Left renal pelvis (tissue), 4 donors: ENCODE measurements around the gene SLC46A1. TPM values are rescaled to one million over a fixed set of nuclear protein-coding genes. Genes with fewer than 3 reads are reported as not detected.

Experiments
- DNase-seq, 4 donors: peaks; one replicate each; pipeline ENCODE4 v3.0.0-alpha.2; 2013; ENCODE audit warnings: low read depth in 4 of 4, low spot score in 3 of 4
- polyA plus RNA-seq, 4 donors: library from polyadenylated mRNA; unstranded; fragments of 120-200 nt; gene quantifications; one replicate each; pipeline ENCODE4 v1.2.1, GENCODE V29; 2013; ENCODE audit not compliant: insufficient read length in 4 of 4

SLC46A1 gene
- polyA plus RNA-seq, 4 donors, result 13.3 to 17.5 (median 15.0) TPM

DNA sequence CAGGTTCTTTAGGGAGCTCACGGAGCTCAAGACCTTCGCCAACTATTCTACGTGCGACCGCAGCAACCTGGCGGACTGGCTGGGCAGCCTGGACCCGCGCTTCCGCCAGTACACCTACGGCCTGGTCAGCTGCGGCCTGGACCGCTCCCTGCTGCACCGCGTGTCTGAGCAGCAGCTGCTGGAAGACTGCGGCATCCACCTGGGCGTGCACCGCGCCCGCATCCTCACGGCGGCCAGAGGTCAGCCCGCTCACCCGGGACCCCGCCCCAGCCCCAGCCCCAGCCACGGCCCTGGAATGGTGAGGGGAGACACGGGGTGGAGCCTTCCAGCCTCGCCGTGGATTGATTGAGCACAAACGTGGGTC is 21.0 kb downstream of the SLC46A1 start:
- DNase-seq, result no peak

DNA sequence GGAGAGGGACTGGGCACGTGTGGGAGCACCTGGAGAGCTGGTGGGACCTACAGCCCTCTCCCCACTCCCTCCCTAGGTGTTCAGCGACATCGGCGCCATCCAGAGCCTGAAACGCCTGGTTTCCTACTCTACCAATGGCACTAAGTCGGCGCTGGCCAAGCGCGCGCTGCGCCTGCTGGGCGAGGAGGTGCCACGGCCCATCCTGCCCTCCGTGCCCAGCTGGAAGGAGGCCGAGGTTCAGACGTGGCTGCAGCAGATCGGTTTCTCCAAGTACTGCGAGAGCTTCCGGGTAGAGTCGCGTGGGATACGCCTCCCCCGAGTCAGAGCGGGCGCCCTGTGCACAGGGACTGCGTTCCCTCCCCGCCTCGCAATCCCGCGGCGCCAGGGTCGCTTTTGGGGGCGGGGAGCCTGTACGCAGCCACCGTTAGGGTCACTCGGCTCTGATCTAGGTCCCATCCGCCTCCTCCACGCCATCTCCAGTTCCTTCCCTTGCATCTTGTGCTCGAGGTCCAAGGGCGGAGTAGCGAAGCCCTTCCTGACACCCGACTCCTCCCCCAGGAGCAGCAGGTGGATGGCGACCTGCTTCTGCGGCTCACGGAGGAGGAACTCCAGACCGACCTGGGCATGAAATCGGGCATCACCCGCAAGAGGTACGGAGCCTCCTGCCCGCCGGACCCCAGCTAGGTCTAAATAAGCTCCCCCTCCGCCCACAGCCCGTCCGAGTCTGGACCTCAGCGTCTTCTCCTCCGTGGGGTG is 21.6 kb downstream of the SLC46A1 start:
- DNase-seq, result no peak

DNA sequence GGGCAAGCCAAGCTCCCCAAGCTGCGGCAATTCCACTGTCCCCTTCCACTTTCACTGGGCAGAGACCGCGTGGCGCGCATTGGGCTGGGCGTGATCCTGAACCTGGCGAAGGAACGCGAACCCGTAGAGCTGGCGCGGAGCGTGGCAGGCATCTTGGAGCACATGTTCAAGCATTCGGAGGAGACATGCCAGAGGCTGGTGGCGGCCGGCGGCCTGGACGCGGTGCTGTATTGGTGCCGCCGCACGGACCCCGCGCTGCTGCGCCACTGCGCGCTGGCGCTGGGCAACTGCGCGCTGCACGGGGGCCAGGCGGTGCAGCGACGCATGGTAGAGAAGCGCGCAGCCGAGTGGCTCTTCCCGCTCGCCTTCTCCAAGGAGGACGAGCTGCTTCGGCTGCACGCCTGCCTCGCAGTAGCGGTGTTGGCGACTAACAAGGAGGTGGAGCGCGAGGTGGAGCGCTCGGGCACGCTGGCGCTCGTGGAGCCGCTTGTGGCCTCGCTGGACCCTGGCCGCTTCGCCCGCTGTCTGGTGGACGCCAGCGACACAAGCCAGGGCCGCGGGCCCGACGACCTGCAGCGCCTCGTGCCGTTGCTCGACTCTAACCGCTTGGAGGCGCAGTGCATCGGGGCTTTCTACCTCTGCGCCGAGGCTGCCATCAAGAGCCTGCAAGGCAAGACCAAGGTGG is 24.7 kb downstream of the SLC46A1 start:
- DNase-seq, result no peak

DNA sequence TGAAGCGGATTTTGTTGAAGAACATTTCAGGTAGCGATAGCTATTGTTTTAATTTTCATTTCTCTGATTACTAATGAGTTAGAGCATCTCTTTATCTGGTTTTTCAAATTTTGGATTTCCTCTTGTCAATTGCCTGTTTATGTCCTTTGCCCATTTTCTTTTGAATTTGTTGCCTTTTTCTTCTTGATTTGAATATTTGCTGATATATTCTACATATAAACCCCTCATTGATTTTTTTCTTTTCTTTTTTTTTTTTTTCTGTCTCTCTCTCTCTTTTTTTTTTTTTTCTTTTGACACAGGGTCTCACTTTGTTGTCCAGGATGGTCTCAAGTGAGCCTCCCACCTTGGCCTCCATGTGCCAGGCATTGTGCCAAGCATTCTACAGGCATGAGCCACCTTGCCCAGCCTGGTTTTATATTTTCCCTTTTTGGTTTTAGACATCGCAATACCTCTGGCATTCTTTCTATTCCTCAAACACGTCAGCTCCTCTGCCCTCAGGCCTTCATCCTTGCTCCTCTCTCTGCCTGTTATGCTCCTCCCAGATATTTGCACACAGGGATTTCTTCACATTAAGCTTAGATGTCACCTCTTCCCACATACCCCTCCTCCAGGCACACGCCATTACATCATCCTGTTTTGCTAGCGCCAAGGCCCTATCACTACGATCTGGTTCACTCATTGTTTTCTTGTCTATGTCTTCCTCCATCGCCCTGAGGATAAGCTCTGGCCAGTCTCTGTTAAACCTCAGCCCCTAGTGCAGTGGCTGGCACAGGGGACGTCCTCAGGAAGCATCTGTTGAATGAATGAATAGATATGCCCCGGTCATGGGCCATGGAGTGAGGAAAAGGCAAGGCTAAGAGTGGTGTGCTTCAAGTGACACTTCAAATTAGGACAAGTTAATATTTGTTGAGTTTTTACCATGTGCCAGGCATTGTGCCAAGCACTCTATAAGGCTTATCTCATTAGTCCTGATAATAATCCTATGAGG is 25.9 kb downstream of the SLC46A1 start:
- no peak for DNase-seq

DNA sequence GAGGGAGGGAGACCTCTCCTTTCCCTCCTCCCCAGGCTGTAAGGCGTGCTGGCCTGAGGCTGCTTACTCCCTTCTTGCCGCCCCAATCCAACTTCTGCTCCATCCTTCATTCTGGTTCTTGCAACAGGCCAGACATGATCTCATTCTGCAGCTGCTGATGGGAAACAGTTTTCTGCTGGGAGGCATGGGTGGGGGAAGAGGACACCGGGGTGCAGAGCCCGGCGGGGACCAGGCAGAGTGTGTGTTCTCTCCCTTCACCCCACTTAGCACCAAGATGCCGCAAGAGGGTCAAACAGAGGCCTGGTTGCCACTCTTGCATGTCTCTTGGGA is 33.1 kb downstream of the SLC46A1 start:
- no peak for DNase-seq

DNA sequence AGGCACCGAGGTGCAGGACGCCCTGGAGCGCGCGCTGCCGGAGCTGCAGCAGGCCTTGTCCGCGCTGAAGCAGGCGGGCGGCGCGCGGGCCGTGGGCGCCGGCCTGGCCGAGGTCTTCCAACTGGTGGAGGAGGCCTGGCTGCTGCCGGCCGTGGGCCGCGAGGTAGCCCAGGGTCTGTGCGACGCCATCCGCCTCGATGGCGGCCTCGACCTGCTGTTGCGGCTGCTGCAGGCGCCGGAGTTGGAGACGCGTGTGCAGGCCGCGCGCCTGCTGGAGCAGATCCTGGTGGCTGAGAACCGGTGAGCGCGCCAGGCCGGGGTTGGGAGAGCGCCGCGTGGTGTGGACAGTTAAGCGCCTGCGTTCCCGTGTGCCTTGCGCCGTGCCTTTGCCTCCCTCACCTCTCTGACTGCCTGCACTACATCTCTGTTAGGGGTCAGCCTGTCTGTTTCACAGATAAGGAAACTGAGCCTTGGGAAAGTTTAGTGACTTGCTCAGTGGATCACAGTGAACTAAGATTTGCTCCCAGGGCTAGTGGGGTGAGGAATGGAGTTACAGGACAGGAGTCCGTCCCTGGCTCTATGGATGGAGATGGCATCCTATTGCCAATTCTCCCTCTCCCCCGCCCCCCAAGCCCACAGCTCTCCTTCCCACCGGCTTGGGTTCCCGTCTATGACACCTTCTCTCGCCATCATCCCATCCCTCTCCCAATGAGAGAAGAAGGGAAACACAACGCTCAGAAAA is 33.6 kb downstream of the SLC46A1 start:
- DNase-seq, result no peak

DNA sequence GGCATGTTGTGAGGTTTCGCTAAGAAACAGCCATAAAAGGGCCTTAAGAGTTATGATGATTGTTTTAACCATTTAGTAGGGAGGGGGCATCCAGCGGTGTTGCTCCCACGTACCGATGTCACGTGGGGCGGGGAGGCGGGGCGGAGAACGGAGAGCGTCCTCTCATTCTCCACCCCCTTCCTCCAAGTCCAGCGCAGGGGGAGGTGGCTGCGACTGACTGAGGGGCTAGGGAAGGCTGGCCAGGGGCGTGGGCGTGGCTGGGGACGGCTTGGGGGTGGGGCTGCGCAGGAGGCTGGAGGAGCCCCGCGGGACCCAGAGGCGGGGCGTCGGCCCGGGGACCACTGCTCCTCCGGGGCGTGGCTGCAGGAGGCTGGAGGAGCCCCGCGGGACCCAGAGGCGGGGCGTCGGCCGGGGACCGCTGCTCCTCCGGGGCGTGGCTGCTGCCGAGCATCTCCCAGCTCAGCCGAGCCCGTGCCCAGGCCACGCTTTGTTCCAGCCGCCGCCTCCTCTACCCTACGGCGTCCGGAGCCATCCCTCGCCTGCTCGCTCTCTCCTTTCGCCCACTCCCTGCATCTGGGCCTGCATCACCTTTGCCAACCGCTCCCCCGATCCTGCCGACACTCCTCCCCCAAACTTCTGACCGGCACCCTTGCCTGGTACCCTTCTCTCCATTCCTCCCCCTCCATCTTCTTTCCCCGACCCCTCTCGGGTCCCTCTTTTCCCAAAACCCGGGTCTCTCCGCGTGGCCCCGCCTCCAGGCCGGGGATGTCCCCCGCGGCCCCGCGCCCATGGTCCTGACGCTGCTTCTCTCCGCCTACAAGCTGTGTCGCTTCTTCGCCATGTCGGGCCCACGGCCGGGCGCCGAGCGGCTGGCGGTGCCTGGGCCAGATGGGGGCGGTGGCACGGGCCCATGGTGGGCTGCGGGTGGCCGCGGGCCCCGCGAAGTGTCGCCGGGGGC is 34.5 kb downstream of the SLC46A1 start, which contains the start of gene SARM1:
TSS of gene SARM1 (plus strand) at position 450 of the 958 bp plus-strand sequence. CDS start at position 789, 339 bp downstream.
- DNase-seq, result peak; percentile 70 to 80 (median 77)

DNA sequence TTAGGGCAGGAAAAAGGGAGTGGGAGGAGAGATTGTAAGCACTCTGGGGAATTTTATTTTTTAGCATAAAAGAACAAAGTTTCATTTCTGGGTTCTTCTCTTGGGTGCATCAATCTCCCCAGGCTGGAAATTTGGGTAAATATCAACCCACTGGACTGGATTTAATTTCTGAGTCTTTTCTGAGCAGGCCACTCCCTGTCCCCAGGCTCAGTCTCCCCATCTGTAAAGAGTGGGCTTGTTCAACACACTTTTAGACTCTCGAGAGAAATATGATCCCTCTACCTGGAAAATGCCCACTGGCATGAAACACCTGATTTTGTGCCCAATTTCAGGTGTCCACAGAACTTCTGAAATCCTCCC is 35.3 kb downstream of the SLC46A1 start:
- DNase-seq, result no peak

DNA sequence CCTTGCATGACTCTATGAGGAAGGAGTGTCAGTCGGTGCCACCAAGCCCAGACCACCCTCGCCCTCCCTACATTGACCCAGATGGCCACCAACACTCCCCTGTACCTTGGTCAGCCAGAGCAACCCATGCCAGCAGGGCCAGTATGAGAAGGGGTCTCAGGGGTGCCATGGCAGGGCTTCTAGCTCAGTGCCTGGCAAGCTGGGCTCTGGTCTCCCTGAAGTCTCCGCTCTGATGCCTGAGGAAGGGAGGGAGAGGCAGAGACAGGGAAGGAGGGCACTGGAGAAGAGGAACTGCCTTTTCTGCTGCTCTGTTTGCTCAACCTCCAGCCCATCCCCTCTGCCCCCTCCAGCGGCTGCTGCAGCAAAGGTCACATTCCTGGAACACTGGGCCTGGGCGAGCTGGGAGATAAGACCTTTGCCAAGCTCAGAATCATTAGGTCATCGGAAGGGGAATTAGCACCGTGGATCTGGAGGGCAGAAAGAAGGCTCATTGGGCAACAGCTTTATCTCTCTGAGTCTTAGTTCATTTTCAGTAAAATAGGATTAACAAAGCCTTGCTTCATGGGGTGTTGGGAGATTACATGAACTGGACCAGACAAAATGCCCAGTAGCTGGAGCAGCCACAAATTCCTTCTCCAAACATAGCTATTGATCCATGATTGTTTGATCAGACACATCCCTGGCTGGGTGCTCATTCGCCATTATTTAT is 35.8 kb downstream of the SLC46A1 start, which contains the start of gene VTN:
TSS of gene VTN (minus strand) at position 273 of the 709 bp plus-strand sequence. CDS start at position 169, 104 bp downstream.
- no peak for DNase-seq

DNA sequence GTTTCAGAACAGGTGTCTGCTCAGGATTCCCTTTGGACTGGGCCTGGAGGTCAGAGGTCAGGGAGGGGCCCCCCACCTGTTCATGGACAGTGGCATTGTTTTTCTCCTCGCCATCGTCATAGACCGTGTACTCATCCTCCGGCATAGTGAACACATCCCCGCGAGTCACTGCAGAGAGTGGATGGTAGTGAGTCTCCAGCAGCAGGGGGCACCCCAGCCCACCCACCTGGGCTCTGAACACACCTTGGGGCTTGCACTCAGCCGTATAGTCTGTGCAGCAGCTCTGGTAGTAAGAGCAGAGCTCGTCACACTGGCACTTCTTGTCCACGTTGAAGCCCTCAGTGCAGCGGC is 36.4 kb downstream of the SLC46A1 start:
- no peak for DNase-seq

DNA sequence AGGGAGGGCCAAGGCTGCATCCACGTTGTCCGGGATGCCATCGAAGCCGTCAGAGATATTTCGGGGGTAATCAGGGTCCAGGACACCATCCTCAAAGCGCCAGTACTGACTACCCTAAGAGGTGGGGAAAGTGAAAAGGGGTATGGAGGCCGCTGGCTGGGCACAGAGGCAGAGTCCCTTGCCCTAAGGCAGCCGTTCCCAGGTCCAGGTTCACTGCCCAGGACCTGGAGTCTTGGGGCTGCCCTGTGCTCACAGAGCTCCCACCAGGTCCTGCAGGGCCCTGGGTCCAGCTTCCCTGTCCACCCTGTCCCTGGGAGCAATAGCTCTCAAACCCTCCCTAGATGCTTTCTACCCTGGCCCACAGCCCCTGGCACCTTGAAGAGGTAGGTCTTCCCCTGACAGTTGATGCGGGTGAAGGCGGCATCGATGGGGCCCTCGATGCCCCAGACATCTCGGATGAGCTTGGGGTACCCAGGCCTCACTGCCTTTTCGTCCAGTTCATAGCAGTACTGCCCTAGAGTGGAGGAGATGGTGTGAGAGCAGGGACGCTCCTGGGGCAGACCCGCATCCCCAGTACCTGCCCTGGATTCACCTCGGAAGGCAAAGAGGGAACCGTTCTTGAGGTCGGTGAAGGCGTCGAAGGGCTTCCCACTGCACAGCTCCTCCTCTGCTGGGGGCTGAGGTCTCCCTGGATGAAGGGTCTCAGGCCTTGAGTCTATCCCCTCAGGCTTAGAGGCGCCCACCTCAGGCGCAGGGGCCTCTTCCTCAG is 36.9 kb downstream of the SLC46A1 start:
- no peak for DNase-seq

DNA sequence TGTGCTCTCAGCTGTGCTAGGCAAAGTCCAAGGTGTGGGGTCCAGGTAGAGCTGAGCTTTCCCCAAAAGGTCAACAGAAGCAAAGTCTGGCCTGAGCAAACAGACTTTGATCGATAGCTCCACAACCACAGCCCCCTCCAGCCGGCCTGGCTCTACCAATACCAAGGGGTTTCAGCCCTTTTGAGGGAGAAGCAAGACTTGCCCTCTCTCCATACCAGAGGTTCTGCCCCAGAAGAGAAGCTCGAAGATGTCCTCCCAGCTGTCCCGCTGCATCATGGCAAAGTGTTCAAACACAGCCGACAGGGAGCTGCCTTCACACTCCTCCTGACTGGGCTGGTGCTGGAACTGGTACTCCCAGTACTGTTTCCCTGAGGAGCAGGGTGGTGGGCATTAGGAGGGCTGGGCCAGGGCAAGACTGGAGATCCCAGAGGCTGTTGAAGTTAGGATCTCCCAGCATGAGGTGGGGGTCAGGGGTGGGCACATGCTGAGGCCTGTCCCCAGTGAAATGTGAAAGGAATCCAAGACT is 37.6 kb downstream of the SLC46A1 start:
- no peak for DNase-seq

DNA sequence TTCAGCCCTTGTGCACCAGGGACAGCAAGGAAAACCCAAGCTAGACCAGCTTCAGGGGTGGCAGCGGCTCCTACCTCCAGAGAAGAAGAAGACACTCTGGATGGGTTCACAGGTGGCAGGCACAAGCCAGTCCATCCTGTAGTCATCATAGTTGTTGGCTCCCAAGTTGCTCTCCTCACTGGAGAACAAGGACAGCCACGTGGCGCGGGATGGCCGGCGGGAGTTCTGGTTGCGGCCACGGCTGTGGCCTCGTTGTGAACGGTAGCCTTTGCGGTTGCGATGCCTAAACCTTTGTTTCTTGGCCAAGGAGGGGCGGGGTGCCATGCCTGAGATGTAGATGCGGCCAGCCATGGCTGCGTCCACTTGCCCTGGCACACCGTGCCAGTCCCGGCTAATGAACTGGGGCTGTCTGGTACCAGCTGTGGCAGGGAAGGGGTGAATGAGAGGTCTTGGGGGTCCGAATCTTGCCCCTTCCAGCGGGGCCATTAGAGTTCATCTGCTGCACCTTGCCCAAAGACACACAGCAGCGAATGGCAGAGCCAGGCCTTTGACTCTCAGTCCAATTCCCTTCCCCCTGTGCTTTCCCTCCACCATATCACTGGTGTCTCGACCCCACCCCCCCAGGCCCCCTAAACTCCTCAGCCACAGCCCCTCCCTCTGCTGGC is 38.2 kb downstream of the SLC46A1 start:
- DNase-seq, result no peak

DNA sequence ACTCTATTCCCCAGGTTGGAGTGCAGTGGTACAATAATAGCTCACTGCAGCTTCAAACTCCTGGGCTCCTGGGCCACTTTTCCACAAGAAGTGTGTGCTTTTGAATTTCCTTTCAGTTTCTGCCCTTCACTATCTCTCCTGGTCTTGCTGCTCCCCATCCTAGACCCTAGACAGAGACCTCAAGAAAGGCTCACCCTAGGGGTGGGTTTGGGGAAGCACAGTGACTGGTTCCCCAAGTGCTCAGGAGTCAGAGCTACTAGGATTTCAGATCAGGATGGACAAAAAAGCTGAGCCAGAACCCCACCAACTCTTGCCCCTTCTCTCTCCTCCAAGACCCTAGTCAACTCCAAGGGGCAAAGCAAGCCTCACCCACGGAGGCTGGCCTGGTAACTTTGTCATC is 39.4 kb downstream of the SLC46A1 start:
- no peak for DNase-seq

DNA sequence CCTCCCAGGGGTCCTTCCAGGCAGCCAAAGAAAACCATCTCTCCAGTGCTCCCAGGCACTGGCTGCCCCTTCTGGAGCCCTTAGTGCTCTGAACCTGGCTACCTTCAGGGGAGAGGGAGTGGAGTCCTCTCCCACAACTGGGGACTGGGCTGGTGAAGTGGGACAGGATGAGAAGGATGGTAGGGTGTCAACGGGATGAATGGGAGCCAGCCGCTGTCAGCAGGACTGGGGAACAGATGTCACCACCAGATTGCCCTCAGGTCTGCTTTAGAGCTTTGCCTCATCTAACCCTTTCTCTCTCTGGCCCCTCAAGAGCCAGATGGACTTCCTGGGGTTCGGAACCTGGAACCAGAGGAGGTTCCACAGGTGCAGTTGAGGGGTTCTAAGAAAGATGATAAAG is 40.5 kb downstream of the SLC46A1 start:
- DNase-seq, result no peak

DNA sequence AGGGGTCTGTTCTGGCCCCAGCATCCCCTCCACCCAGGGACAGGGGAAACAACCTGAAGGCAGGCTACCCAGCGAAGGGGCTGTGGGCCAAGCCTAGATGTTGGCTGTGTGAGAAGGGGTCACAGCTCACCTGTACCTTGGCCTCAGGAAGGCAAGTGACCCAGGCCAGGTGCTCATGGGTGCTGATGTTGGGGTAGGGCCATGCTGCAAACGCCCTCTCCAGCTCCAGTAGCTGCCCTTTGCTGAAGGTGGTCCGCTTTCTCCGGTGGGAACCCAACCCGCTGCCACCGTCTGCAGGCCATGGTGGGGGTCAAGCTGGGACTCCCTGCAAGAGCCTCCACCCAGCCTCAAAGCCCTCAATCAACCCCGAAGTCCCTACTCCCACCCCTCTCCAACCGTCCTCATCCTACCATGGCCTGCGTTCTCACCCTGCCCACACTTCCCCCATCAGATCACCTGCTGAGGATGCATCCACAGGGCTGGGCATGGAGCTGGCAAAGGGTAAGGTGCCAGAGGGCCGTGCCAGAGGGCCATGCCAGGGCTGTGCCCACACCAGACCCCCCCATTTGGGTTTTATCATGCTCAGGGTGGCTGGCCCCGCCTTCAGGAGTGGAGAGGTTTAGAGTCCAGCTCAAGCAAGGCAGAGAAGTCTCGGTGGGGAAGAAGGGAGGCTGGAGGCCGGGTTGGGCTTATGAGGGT is 41.2 kb downstream of the SLC46A1 start, which contains the start of gene SEBOX:
TSS of gene SEBOX (minus strand) at position 535 of the 699 bp plus-strand sequence. CDS start at position 487, 48 bp downstream.
- no peak for DNase-seq
